HG02759 (cell line): Measurements from ENCODE around the gene CBLB.

Experiments used
- ATAC-seq: cut with Tn5 transposase; IDR thresholded peaks from one replicate; pipeline ENCODE4 v1.9.1; 2021; ENCODE audit warnings: mild to moderate bottlenecking, moderate library complexity; ENCODE audit not compliant: unreplicated experiment

CBLB gene

GRCh38 chr3:105876780-105877327 is 8.0 kb upstream of the CBLB start:
- ATAC-seq = no peak

- ATAC-seq = no peak
These were observed 1.3 kb upstream of the CBLB start for GRCh38 chr3:105869861-105870755.

GRCh38 chr3:105869531-105869833 is 670 bp upstream of the CBLB start:
- no peak for ATAC-seq

GRCh38 chr3:105868431-105868741 is 426 bp downstream of the CBLB start:
- ATAC-seq = peak; percentile 8

- no peak for ATAC-seq
These were observed 941 bp downstream of the CBLB start for GRCh38 chr3:105867712-105868430.

- peak; percentile 18 for ATAC-seq
These were observed 1.9 kb downstream of the CBLB start for GRCh38 chr3:105866656-105867653.

GRCh38 chr3:105865867-105866350 is 2.9 kb downstream of the CBLB start:
- ATAC-seq = no peak

GRCh38 chr3:105865016-105865623 is 3.7 kb downstream of the CBLB start:
- no peak for ATAC-seq

GRCh38 chr3:105864212-105864611 is 4.6 kb downstream of the CBLB start:
- ATAC-seq = no peak

GRCh38 chr3:105863608-105864007 is 5.2 kb downstream of the CBLB start:
- ATAC-seq = no peak

GRCh38 chr3:105862217-105862616 is 6.6 kb downstream of the CBLB start:
- peak; percentile 84 for ATAC-seq

GRCh38 chr3:105860641-105861040 is 8.2 kb downstream of the CBLB start:
- no peak for ATAC-seq

GRCh38 chr3:105858017-105858416 is 10.8 kb downstream of the CBLB start:
- no peak for ATAC-seq

- ATAC-seq = no peak
These were observed 11.2 kb downstream of the CBLB start for GRCh38 chr3:105857601-105858000.

GRCh38 chr3:105856605-105857004 is 12.2 kb downstream of the CBLB start:
- ATAC-seq = no peak

GRCh38 chr3:105853801-105854432 is 14.9 kb downstream of the CBLB start:
- ATAC-seq = peak; percentile 100

GRCh38 chr3:105851582-105851981 is 17.2 kb downstream of the CBLB start:
- no peak for ATAC-seq

GRCh38 chr3:105851176-105851575 is 17.6 kb downstream of the CBLB start:
- ATAC-seq = no peak

- no peak for ATAC-seq
These were observed 18.2 kb downstream of the CBLB start for GRCh38 chr3:105850593-105850992.

GRCh38 chr3:105848821-105849220 is 20.0 kb downstream of the CBLB start:
- ATAC-seq = no peak
